ENCODE measurements around the gene KNSTRN.

The KNSTRN gene

DNA sequence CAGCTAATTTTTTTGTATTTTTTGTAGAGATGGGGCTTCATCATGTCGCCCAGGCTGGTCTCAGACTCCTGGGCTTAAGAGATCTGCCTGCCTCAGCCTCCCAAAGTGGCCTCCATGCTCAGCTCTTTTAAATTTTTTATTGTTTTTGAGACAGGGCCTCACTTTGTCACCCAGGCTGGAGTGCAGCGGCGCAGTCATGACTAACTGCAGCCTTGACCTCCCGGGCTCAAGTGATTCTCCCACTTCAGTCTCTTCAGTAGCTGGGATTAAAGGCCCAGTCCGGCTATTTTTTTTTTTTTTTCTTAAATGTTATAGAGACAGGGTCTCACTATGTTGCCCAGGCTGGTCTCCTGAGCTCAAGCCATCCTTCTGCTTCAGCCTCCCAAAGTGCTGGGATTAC is 43.2 kb downstream of the KNSTRN start:
- DNase-seq (ENCODE audit: low spot score) = no peak

DNA sequence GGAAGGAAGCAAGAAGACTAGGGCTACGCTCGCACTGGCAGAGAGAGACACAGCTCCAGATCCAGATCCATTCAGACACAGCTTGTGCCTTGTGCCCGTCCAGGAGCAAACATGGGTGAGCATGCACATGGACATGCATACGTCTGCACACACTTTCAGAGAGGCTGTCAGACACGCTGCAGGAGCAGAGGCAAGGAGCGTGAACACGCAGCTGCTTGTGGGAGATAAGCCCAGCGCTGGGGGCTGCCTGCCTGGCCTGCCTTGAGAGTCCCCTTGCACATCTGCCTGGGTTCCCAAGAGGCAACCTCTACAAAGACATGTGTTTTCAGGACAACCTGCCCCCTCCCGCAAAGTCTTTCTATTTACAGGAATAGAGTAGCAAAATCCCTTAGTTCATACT is 44.7 kb downstream of the KNSTRN start:
- peak; percentile 51 for DNase-seq (ENCODE audit: low spot score)

DNA sequence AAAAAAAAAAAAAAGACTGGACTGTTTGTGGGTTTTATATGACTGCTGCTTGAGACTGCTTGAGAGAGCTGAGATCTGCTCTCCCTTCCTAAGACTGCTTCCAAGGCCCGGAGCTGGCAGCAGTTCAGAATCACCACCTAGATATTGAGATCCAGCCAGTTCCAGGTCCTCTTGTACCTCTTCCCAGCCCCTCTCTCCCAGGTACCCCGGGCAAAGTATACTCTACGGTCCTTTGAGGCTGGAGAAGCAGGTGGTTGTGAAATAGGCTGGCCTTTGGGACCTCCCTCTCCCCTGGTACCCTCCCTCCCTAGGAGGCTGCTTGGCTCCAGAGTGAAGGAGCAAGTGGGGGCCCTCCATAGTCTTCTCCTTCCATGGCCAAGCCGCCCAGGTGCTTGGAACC is 45.7 kb downstream of the KNSTRN start:
- DNase-seq (ENCODE audit: low spot score) = no peak

DNA sequence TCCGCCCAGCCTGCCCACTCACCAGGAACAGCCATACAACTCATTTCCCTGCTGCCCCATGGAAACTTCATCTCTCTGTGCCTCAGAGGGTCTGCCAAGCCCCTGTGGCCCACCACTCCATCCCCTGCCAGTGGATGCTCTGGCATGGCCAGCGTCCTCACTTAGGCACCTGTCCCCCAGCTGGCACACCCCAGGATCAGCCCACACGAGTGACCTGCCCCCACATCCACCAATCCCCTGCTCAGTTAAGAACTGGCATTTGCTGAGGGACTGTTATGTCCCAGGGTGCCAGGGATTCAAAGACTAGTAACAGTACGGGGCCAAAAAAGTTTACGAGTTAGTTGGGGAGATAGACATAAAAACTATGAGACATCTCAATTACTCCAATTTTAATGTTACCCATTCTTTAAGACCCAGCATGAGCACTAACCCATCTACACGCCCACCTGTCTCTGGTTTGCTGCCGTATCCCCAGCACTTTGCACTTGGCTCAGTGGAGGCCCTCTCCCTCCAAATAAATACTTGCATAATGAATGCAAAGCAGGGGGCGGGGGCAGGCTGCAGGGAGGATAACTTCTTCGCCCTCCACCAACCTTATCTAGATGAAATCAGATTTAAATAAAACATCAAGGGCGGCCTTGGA is 46.7 kb downstream of the KNSTRN start:
- no peak for DNase-seq (ENCODE audit: low spot score)

DNA sequence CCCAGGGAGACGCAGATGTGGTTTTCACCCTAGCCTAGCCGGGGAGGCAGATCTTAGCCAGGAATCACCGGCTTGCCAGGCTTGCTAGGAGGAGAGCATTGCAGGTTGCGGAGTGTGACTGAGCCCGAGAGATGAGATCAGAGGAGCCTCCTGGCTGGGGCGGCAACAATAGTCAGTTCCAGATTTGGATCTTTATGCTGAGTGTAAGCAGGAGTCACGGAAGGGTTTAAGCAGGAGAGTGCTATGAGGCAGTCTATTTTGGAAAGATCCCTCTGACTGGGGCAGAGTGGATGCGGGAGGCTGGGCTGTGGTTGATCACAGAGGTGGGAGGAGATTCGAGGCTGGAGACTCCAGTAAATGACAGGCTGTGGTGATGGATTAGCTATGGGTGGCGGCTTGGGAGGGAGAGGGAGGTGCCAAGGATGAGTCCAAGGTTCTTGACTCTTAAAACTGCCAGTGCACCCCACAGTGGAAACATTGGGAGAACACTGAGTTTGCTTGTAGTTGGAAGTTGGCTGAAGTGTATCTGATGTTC is 47.8 kb downstream of the KNSTRN start:
- no peak for DNase-seq (ENCODE audit: low spot score)

DNA sequence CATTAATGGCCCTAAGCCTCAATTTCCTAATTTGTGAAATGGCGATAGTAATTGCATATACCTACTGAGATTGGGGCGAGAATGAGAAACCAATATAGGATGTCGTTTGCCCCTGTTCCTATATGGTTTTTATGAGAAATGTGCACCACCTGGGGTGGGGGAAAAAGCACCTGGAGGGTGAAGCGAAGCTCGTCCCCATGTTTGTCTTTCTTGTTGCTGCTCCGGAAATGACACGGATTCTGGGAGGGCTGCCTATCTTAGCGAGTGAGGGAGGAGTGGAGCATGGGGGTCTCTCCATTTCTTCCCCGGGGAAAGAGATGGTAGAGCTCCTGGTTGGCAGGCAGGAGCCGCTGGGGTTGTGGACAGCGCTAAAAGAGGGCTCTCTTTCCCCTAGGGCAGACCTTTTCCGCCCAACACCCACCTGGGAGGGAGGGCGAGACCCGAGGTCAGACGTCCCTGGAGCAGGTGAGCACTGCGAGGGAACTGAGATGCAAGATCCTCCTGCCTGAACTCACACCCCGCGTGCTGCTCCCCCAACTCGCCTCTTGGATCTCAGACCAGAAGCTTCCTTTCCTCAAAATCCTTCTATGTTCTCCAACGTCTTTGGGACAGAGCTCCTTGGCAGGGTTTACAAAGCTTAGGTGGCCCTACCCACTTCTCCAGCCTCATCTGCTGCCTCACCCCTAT is 52.6 kb downstream of the KNSTRN start:
- no peak for DNase-seq (ENCODE audit: low spot score)

DNA sequence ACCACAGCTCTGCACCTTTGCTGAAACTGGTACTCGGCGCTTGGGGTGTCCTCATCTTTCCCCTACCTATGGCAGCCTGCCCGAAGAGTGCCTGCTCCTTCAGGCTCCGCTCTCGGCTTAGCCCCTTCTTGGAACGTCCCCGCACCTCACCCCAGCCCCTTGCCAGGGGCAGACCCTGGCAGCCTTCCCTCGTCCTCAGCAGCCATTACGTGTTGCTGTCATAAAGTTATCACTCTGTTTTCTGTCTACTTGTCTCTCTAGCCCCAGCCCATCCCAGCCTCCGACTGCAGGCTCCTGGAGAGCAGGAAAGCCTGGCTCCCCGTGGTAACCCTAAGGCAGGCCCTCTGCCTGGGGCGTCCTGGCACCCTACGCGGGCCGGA is 53.2 kb downstream of the KNSTRN start:
- DNase-seq (ENCODE audit: low spot score) = no peak

DNA sequence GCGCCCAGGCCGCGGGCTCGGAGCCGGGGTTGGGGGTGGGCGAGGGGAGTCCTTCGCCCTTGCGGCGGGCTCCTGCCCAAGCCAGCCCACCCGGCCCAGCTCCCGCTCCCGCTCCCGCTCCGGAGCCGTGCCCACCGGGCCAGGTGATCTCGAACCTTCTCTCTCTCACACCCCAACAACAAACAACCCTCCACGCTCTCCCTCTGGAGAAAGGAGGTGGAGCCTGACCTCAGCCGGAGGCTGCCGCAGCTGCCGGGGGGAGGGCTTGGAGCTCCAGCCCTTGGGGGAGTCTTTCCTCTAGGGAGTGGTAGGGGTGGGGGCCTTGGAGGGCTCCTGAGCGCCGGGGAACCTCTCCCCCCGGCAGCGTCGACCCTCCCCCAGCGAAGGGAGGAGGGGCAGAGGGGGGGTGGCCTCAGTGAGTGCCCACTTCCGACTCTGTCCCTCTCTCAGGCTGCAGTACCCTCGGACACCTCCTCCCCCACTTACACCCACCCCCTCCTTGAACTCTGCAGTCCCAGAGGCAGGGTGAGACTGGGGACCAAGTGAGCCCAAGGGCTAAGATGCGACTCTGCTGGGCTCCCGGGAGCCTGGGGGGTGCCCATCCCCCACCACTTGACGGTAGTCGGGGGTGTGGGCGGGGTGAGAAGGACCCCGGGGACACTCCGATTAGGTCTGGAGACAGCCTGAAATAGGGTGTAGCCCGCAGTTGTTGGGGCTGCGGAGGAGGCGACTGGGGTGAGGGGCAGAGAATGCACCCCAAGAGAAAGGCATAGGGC is 53.8 kb downstream of the KNSTRN start:
- no peak for DNase-seq (ENCODE audit: low spot score)

DNA sequence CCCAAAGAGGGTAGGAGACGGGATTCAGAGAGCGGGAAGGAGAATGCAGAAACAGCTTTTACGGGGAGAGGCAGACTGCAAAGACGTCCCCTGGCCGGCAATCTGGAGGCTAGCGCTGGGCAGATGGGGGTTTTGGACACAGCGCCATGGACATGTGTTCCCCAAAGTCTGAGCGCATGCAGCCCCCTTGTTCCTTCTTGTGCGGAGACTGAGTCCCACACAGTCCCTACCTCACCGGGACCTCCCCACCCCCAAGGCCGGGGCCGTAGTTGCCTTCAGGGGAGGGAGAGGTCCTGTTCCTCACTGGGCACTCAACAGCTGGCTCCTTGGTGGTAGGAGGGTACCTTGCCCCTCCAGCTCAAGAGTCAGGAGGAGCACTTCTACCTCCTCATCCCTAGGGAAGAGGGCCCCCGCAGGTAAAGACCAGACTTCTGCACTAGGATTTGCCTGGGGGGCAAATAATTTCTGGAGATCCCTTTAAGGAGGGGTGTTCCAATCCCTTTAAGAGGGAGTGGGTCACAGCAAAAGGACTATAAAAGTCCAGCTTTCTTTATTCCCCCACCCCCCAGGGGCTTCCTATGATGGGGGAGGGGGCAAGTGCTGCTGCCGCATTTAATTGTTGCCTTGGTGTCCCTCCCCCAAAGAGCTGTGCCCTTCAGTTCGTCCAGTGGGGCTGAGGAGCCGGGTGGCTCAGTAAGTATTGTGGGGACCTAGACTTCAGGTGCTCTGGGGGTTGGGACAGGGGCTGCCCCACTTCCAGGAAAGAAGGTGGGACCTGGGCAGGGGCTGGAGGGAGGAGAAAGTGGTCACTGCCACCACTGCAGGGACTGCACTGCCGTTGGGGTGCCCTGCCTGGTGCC is 54.6 kb downstream of the KNSTRN start:
- DNase-seq (ENCODE audit: low spot score) = no peak

DNA sequence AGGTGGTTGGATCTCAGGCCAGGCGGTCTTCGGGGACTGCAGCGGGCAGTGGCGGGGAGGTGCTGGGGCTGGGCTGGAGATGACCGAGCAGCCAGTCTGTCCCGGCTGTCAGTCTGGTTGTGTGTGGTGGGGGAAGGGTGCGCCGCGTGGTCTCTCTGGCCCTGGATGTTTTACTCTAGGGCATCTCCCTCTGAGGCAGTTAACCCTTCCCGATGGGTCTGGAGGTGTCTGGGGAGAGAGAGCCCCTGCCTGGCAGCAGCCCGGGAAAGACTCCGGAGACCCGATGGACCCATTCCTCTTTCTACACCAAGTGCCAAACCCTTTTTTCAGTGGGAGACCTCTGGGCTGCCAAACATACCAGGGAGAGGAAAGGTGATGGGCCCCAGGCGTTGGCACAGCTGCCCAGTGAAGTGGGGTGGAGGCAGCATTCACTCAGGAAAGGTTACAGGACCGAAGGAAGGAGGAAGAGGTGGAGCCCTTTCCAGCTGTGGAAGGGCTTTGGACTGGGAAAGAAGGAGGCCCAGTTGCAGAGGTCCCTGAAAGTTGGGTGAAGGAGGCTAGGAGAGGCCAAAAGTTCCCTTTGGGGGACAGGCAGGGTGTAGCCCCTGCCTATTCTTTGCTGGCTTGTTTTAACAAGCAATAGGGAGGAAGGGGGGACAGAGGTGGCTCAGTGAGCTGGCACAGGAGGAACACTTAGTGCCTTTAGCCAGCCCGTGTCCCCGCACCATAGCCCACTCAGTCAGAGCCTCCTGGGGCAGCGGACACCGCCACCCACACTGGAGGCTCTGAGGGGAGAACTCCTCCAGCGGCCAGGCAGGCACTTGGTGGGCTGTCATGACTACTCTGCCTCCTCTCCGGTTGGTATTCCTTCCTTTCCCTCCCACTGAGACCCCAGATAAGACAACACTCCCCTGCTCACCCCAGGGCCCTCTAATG is 55.5 kb downstream of the KNSTRN start:
- no peak for DNase-seq (ENCODE audit: low spot score)

DNA sequence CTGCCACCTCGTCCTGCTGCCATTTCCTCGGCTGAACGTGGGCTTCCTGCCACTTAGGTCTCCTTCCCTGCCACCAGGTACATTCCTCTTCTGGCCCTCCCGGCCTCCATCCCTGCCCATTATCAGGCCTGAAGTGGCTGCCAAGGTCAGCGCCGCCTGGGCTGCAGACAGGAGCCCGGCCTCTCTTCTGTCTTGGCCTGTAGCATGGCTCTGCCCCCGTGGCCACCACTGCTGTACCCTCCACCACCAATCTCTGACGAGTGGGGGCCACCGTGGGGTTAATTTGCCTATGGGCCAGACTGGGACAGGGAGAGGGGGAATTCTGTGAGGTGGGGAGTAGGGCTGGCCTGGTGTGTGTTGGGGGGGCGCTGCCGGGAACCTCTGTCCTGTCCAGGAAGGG is 56.2 kb downstream of the KNSTRN start:
- no peak for DNase-seq (ENCODE audit: low spot score)

DNA sequence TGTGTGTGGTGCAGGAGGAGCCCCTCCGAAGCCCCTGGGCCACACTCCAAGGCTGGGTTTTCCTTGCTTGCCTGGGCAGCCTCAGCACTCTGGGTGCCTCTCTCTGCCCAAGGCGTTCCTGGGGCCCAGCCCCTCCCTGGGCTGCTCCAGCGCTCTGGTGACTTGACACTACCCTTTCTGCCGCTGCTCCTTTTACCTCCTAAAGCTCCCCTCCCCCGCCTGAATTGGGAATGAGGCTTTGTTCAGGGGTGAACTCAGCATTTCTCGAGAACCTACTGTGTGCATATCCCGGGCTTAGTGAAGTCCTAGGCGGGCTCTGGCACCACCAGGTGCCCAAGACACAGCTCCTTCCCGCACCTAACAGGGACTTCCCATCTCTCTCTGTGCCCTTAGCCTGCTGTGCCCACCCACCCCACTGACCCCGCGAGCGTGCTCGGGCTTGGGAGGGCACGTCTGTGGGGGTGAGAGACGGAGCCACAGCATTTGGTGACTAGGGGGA is 57.0 kb downstream of the KNSTRN start:
- DNase-seq (ENCODE audit: low spot score) = no peak

DNA sequence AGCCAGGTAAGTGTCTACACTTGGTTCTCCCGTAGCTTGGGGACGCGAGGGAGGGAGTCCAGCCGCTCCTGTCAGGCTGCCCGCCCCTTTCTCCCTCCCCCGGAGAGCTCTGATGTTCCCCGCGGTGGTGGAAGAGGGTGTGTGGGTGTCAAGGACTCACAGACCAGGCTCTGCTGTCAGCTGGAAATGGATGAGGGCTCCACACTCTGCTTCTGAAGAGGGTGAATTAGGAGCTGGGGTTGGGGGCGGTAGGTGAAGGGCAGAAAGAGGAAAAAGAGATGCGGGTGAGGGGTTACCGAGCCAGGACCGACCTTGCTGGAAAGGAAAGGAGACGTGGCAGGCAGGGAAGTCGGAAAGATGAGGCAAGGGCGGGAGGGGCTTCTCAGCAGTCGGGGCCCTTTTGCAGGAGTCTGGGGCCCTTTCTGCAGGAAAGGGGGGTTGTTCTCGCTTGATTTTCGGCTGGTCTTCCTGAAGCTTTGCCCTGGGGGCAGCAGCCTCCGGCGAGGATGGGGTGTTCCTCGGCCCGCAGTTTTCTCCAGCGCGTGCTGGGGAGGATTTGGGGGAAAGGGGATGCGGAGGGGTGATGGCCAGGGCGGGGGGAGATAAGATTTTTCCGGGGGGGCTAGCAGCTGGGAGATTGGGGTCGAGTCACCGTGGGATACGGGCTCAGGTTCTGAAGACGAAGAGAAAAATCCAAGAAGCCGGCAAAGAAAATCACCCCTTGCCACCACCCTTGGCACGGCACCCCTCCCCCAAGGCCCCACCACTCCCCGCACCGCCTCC is 57.6 kb downstream of the KNSTRN start:
- DNase-seq (ENCODE audit: low spot score) = peak; percentile 32

DNA sequence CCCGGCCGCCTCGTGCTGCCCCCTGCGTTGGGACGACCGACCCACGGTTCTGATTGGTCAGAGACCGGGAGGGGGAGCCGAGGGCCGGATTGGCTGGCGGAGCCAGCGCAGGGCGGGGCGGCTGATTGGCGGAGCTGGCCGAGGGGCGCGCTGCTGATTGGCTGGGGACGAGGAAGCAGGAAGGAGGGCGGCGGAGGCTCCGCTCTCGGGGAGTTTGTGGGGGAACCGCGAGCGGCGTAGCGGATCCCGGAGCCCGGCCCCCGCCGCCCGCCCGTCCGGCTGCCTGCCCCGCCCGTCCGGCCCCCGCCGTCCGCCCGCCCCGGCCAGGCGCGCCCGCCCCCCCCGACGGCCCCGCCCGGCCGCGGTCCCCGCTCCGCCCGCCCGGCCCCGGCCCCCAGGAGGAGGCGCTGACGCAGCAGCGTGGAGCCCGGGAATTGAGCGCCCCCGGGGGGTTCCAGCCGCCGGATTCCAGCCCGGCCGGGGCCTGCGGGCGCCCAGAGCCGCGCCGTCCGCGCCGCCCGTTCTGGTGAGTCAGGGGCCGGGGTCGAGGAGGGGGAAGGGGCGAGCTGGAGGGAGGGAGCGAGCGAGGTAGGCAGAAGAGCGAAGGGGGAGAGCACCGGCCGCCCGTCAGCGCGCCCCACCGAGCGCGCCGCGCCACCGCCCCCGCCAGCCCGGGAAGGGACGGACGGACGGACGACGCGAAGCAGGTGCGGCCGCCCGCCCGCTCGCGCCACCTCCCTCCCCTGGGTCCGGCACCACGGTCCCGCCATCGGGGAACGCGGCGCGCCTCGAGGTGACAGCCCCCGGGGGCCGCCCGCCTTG is 58.4 kb downstream of the KNSTRN start, which contains the start of gene BAHD1:
Gene BAHD1 (plus strand): TSS at position 211 of the 822 bp plus-strand sequence. CDS start 17,512 bp downstream, outside the sequence.
- peak; percentile 94 for DNase-seq (ENCODE audit: low spot score)

DNA sequence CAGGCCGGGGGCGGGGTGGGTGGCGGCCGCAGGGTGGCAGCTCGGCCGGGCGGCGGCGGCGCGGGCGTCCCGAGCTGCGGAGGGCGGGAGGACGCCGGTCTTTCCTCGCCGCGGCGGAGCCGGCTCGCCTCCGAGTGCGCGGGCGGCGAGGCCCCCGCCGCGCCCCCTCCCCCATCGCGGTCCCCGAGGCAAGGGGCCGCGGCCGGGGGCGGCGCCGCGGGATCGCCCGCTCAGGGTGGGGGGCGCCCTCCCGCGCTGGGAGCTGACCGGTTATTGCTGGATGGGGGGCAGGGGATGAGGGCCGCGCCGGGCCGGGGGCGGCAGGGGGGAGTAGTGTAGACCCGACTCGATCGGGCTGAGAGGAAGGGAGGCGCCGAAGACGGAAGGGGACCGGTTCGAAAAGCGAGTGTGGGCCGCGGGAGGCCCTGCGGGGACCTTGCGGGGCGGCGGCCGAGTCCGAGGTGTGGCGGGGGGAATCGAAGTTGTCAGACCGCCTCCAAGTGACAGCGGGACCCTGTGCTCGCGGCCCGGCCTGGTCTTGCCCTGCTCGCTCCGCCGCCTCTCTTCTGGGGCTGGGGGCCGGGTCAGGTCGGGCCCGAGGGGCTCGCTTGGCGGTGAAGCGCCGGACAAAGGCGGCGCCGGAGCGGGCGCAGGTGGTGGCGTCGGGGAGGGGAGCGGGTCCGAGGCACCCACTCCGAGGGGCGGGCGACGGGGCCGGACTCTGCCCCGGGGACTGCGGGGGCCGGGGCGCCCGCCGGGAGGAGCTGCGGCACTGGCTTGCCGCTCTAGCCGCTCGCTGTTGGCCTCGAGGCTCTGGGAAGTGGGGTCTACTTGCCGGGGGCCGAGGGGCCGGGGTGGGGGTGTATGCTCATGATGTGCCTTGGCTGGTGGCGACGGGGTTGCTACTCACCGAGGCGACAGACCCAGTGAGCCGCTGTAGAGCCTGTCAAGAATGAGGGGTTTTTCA is 59.3 kb downstream of the KNSTRN start:
- DNase-seq (ENCODE audit: low spot score) = no peak

DNA sequence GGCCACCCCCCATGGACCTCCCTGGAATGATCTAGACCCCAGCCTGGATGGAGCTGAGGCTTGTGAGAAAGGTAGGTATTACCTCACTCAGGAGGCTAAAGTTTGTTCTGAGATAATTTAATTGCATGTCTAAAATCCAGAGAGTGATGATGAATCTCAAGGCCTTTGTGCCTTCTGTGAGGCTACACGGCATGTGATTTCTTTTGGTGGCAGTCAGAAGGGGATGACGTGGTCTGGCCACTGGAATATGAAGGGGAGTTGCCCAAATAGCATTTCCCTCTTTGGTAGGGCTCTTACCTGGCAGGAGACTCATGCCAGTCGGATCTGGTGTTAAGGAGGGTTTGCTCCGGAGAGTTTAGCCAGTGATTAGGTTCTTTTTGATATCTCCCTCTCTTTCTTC is 60.7 kb downstream of the KNSTRN start:
- DNase-seq (ENCODE audit: low spot score) = no peak

DNA sequence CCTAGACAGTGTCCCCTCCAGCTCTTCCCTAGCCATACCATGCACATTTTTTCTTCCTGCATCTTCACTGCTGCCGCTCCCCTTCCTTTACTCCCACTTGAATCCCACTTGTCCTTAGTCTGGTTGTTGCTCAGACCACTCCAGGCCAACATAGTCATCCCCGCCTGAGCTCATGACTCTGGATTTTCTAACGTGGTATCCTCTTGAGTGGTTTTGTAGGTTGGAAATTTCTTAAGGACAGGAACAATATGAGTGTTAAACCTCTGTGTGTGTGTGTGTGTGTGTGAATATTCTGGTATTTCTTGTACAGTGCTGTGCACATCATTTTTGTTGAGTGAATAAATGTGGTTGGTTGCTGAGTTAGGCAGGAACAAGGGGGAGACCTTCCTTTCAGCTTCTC is 61.3 kb downstream of the KNSTRN start:
- no peak for DNase-seq (ENCODE audit: low spot score)
